ENCODE results near the gene PRKCA.

GRCh38 chr17:66635386-66636045 lies 333.1 kb downstream of the PRKCA start:
- TF ChIP-seq POLR2A (IDR thresholded peaks at IDR 0.05), result no peak
- TF ChIP-seq CTCF (IDR thresholded peaks at IDR 0.05), result no peak
